Activated CD8-positive, alpha-beta memory T cell treated with anti-CD3 and anti-CD28 coated beads for 24 hours (primary cell): ENCODE data around the gene PDXP.

Experiments used
- DNase-seq: peaks from one replicate; pipeline ENCODE4 v3.0.0-alpha.2; 2020

Gene PDXP

GRCh38 chr22:37703906-37704305 is 45.4 kb downstream of the PDXP start:
- no peak for DNase-seq

GRCh38 chr22:37704645-37705044 is 46.1 kb downstream of the PDXP start:
- no peak for DNase-seq

GRCh38 chr22:37705205-37705604 is 46.7 kb downstream of the PDXP start:
- no peak for DNase-seq

- DNase-seq = no peak
These were observed 50.3 kb downstream of the PDXP start for GRCh38 chr22:37708580-37709444.

GRCh38 chr22:37709445-37709765 is 50.9 kb downstream of the PDXP start:
- DNase-seq = no peak

- no peak for DNase-seq
These were observed 52.2 kb downstream of the PDXP start for GRCh38 chr22:37710675-37711074.

- no peak for DNase-seq
These were observed 53.0 kb downstream of the PDXP start for GRCh38 chr22:37711490-37711889.

GRCh38 chr22:37713761-37714160 is 55.2 kb downstream of the PDXP start:
- DNase-seq = no peak

GRCh38 chr22:37714634-37715033 is 56.1 kb downstream of the PDXP start:
- no peak for DNase-seq

GRCh38 chr22:37715760-37716159 is 57.2 kb downstream of the PDXP start:
- no peak for DNase-seq
